A549 (cell line): ENCODE data around the gene CAMK4.
"Not testable (repeated sequence)": the region's sequence is repeated elsewhere in the genome, so short reads cannot be mapped to it uniquely, and the experiment has no call there.

ENCODE experiments used
- CTCF ChIP-seq: fragments of >200 bp; sonication (Bioruptor Twin); formaldehyde crosslinking; IDR thresholded peaks from 3 replicates; pipeline ENCODE4 v1.5.1; 2016
- PBX3 ChIP-seq: IDR thresholded peaks from 2 replicates; pipeline ENCODE4 v1.6.1; 2012
- POLR2A ChIP-seq: IDR thresholded peaks from 2 replicates; pipeline ENCODE4 v1.6.1; 2012; ENCODE audit warnings: mild to moderate bottlenecking, low read length

- TF ChIP-seq CTCF, PBX3, POLR2A: not testable (repeated sequence)
These were observed 33.4 kb downstream of the CAMK4 start for GRCh38 chr5:111257610-111258009.
